HepG2 (cell line): Measurements from ENCODE around the gene COX4I1. TPM values are rescaled to one million over a fixed set of nuclear protein-coding genes. Genes with fewer than 3 reads are reported as not detected.

Experiments
- CBX1 ChIP-seq: IDR thresholded peaks from one replicate; pipeline ENCODE4 v1.6.1; 2016; ENCODE audit warnings: antibody characterized with exemption, low read depth
- DPF2 ChIP-seq: sonication (generic); formaldehyde crosslinking; IDR thresholded peaks from 2 replicates; pipeline ENCODE4 v1.4.0; 2020; ENCODE audit warnings: mild to moderate bottlenecking, low read depth, missing genetic modification reagents, borderline replicate concordance
- ESRRA ChIP-seq: sonication (generic); formaldehyde crosslinking; IDR thresholded peaks from 2 replicates; pipeline ENCODE4 v1.5.1; 2020; ENCODE audit warnings: mild to moderate bottlenecking, low read depth, missing genetic modification reagents
- FOXJ3 ChIP-seq: sonication (generic); formaldehyde crosslinking; IDR thresholded peaks from 2 replicates; pipeline ENCODE4 v1.4.0; 2020; ENCODE audit warnings: missing genetic modification reagents, mild to moderate bottlenecking, borderline replicate concordance
- HOXA7 ChIP-seq: sonication (generic); formaldehyde crosslinking; IDR thresholded peaks from 2 replicates; pipeline ENCODE4 v1.8.1; 2022; ENCODE audit warnings: mild to moderate bottlenecking, missing genetic modification reagents, moderate library complexity
- MAX ChIP-seq: IDR thresholded peaks from 2 replicates; pipeline ENCODE4 v1.6.1; 2012; ENCODE audit warnings: inconsistent platforms
- MBD4 ChIP-seq: IDR thresholded peaks from 2 replicates; pipeline ENCODE4 v1.6.1; 2012; ENCODE audit warnings: low read length, inconsistent platforms, borderline replicate concordance
- POLR2A ChIP-seq, 2 experiments: IDR thresholded peaks; 2 replicates each; pipeline ENCODE4 v1.6.1; 2011; ENCODE audit warnings: low read depth in 2 of 2, low read length in 2 of 2, mild to moderate bottlenecking in 1 of 2, moderate library complexity in 1 of 2; ENCODE audit not compliant: insufficient read depth in 1 of 2
- RARA ChIP-seq: IDR thresholded peaks from 2 replicates; pipeline ENCODE4 v1.6.1; 2016; ENCODE audit warnings: missing genetic modification reagents, missing compliant biosample characterization
- RXRB ChIP-seq: IDR thresholded peaks from 2 replicates; pipeline ENCODE4 v1.6.1; 2016; ENCODE audit warnings: borderline replicate concordance, missing genetic modification reagents, missing compliant biosample characterization
- SKI ChIP-seq: fragments of 450-650 bp; IDR thresholded peaks from one replicate; pipeline ENCODE4 v1.6.1; 2018; ENCODE audit warnings: mild to moderate bottlenecking; ENCODE audit not compliant: partially characterized antibody
- SMYD3 ChIP-seq: sonication (generic); formaldehyde crosslinking; IDR thresholded peaks from 2 replicates; pipeline ENCODE4 v1.8.1; 2023; ENCODE audit warnings: mild to moderate bottlenecking, missing genetic modification reagents
- SSRP1 ChIP-seq: IDR thresholded peaks from 2 replicates; pipeline ENCODE4 v1.6.1; 2016; ENCODE audit warnings: control low read depth
- TAF15 ChIP-seq: fragments of 200-400 bp; formaldehyde crosslinking; IDR thresholded peaks from one replicate; pipeline ENCODE4 v1.6.1; 2018; ENCODE audit warnings: mild to moderate bottlenecking, low read depth, low read length; ENCODE audit not compliant: poor library complexity, severe bottlenecking
- TARDBP ChIP-seq: sonication (generic); formaldehyde crosslinking; IDR thresholded peaks from 2 replicates; pipeline ENCODE4 v1.8.0; 2022; ENCODE audit warnings: mild to moderate bottlenecking, missing genetic modification reagents
- TBP ChIP-seq: sonication (generic); formaldehyde crosslinking; IDR thresholded peaks from 2 replicates; pipeline ENCODE4 v1.5.0; 2020; ENCODE audit warnings: missing genetic modification reagents
- TCF12 ChIP-seq, 2 experiments: fragments of 450-650 bp in 1 of 2; sonication (generic) in 1 of 2; formaldehyde crosslinking in 1 of 2; IDR thresholded peaks; 2 replicates each; pipeline versions ENCODE4 v1.6.1 to v1.8.0; 2017 to 2022; ENCODE audit warnings: antibody characterized with exemption in 1 of 2, mild to moderate bottlenecking in 1 of 2, missing genetic modification reagents in 1 of 2, moderate library complexity in 1 of 2
- THAP11 ChIP-seq: IDR thresholded peaks from 2 replicates; pipeline ENCODE4 v1.6.1; 2016; ENCODE audit warnings: missing biosample characterization, missing genetic modification reagents
- TOE1 ChIP-seq: sonication (generic); formaldehyde crosslinking; IDR thresholded peaks from 2 replicates; pipeline ENCODE4 v1.4.0; 2020; ENCODE audit warnings: mild to moderate bottlenecking, missing genetic modification reagents
- ZBTB20 ChIP-seq: sonication (generic); formaldehyde crosslinking; IDR thresholded peaks from 2 replicates; pipeline ENCODE4 v1.8.1; 2023; ENCODE audit warnings: missing genetic modification reagents, low read depth, mild to moderate bottlenecking, borderline replicate concordance
- ZBTB7B ChIP-seq: sonication (generic); formaldehyde crosslinking; IDR thresholded peaks from 2 replicates; pipeline ENCODE4 v1.4.0; 2020; ENCODE audit warnings: missing genetic modification reagents
- ZNF772 ChIP-seq: sonication (generic); formaldehyde crosslinking; IDR thresholded peaks from 2 replicates; pipeline ENCODE4 v1.5.0; 2020; ENCODE audit warnings: mild to moderate bottlenecking, missing genetic modification reagents
- polyA plus RNA-seq, 8 experiments: library from polyadenylated mRNA; depleted of rRNA in 3 of 8; stranded (reverse) in 7 of 8; unstranded in 1 of 8; fragments of >200 nt; fragmentation: Illumina TruSeq in 4 of 8; extraction: Trizol in 4 of 8; gene quantifications; 2 replicates each; pipeline versions ENCODE4 v1.2.1 to v1.2.3, GENCODE V29; 2011 to 2016; ENCODE audit warnings: low read depth in 4 of 8, missing spikeins in 1 of 8, mixed read lengths in 1 of 8; ENCODE audit not compliant: insufficient read depth in 1 of 8
- total RNA-seq, 5 experiments: library from RNA; depleted of rRNA; stranded (reverse); fragments of >200 nt; fragmentation: Illumina TruSeq; extraction: Trizol; gene quantifications; 2 replicates each; pipeline ENCODE4 v1.2.3, GENCODE V29; 2016; ENCODE audit warnings: low read depth in 1 of 5
- TF ChIP-seq, protein P1 (sequence below): IDR thresholded peaks from 2 replicates; pipeline ENCODE4 v1.6.1; 2016; ENCODE audit warnings: low read depth
- TF ChIP-seq, protein P2 (sequence below): sonication (generic); formaldehyde crosslinking; IDR thresholded peaks from 2 replicates; pipeline ENCODE4 v1.8.0; 2022; ENCODE audit warnings: mild to moderate bottlenecking, missing genetic modification reagents, moderate library complexity
- TF ChIP-seq, protein P3 (sequence below): sonication (generic); formaldehyde crosslinking; IDR thresholded peaks from 2 replicates; pipeline ENCODE4 v1.4.0; 2020; ENCODE audit warnings: mild to moderate bottlenecking, missing genetic modification reagents
- TF ChIP-seq, protein P4 (sequence below): IDR thresholded peaks from 2 replicates; pipeline ENCODE4 v1.6.1; 2016

COX4I1 gene
- total and polyA plus RNA-seq, 2 of the 13 experiments (the other 11 are each of a cell fraction or from before 2014, with no cell fraction given), result 658 to 902 TPM

GRCh38 chr16:85844786-85845185, 45.3 kb downstream of the COX4I1 start (continued):
- TF ChIP-seq, protein P1, sequence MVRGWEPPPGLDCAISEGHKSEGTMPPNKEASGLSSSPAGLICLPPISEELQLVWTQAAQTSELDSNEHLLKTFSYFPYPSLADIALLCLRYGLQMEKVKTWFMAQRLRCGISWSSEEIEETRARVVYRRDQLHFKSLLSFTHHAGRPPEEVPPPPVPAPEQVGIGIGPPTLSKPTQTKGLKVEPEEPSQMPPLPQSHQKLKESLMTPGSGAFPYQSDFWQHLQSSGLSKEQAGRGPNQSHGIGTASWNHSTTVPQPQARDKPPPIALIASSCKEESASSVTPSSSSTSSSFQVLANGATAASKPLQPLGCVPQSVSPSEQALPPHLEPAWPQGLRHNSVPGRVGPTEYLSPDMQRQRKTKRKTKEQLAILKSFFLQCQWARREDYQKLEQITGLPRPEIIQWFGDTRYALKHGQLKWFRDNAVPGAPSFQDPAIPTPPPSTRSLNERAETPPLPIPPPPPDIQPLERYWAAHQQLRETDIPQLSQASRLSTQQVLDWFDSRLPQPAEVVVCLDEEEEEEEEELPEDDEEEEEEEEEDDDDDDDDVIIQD, result no peak
- TF ChIP-seq SSRP1 (CRISPR knock-in tag), result no peak
- TF ChIP-seq, protein P2, sequence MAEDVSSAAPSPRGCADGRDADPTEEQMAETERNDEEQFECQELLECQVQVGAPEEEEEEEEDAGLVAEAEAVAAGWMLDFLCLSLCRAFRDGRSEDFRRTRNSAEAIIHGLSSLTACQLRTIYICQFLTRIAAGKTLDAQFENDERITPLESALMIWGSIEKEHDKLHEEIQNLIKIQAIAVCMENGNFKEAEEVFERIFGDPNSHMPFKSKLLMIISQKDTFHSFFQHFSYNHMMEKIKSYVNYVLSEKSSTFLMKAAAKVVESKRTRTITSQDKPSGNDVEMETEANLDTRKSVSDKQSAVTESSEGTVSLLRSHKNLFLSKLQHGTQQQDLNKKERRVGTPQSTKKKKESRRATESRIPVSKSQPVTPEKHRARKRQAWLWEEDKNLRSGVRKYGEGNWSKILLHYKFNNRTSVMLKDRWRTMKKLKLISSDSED (CRISPR knock-in tag), result no peak
- TF ChIP-seq, protein P3, sequence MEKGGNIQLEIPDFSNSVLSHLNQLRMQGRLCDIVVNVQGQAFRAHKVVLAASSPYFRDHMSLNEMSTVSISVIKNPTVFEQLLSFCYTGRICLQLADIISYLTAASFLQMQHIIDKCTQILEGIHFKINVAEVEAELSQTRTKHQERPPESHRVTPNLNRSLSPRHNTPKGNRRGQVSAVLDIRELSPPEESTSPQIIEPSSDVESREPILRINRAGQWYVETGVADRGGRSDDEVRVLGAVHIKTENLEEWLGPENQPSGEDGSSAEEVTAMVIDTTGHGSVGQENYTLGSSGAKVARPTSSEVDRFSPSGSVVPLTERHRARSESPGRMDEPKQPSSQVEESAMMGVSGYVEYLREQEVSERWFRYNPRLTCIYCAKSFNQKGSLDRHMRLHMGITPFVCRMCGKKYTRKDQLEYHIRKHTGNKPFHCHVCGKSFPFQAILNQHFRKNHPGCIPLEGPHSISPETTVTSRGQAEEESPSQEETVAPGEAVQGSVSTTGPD (CRISPR knock-in tag), result 0 out of 2 replicates have a peak, but pooled peaks have one; percentile 61
- peak; percentile 28; the same call in 1 of the 2 replicates for TF ChIP-seq THAP11 (CRISPR knock-in tag)
- TF ChIP-seq CBX1, result no peak
- TF ChIP-seq RXRB (CRISPR knock-in tag), result peak; percentile 72
- TF ChIP-seq ZBTB7B (CRISPR knock-in tag), result peak; percentile 58; the same call in 1 of the 2 replicates
- TF ChIP-seq ZNF772 (CRISPR knock-in tag), result peak; percentile 23; the same call in 1 of the 2 replicates
- peak; percentile 58; the same call in 1 of the 2 replicates for TF ChIP-seq TARDBP (CRISPR knock-in tag)
- TF ChIP-seq RARA (CRISPR knock-in tag), result peak; percentile 93
- TF ChIP-seq TAF15, result no peak
- TF ChIP-seq MAX, result 0 out of 2 replicates have a peak, but pooled peaks have one; percentile 37
- no peak for TF ChIP-seq MBD4
- TF ChIP-seq FOXJ3 (CRISPR knock-in tag), result 0 out of 2 replicates have a peak, but pooled peaks have one; percentile 32
- TF ChIP-seq ZBTB20 (CRISPR knock-in tag), result peak; percentile 64; the same call in 1 of the 2 replicates
- TF ChIP-seq SMYD3 (CRISPR knock-in tag), result 0 out of 2 replicates have a peak, but pooled peaks have one; percentile 47
- TF ChIP-seq POLR2A (IDR thresholded peaks at IDR 0.05; ENCODE audit: insufficient read depth in 1 of 2, low read depth in 2 of 2, low read length in 2 of 2), result no peak
- no peak for TF ChIP-seq TBP (CRISPR knock-in tag)
- TF ChIP-seq, protein P4, sequence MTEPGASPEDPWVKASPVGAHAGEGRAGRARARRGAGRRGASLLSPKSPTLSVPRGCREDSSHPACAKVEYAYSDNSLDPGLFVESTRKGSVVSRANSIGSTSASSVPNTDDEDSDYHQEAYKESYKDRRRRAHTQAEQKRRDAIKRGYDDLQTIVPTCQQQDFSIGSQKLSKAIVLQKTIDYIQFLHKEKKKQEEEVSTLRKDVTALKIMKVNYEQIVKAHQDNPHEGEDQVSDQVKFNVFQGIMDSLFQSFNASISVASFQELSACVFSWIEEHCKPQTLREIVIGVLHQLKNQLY (CRISPR knock-in tag), result peak; percentile 44; the same call in 1 of the 2 replicates
- TF ChIP-seq TCF12 (IDR thresholded peaks at IDR 0.05), result no peak
- peak; percentile 67; the same call in 1 of the 2 replicates for TF ChIP-seq TCF12 (CRISPR knock-in tag; IDR thresholded peaks at IDR 0.05)
- no peak for TF ChIP-seq TOE1 (CRISPR knock-in tag)
- no peak for TF ChIP-seq HOXA7 (CRISPR knock-in tag)
- TF ChIP-seq ESRRA (CRISPR knock-in tag), result peak; percentile 97
- 0 out of 2 replicates have a peak, but pooled peaks have one; percentile 20 for TF ChIP-seq DPF2
- peak; percentile 68 for TF ChIP-seq SKI
